WTC11 (cell line): Measurements from ENCODE around the gene SLC25A39. TPM values are rescaled to one million over a fixed set of nuclear protein-coding genes. Genes with fewer than 3 reads are reported as not detected.

Experiments
- ATAC-seq: fragments of 200-7000 bp; cut with Tn5 transposase; 2 replicates; pipeline ENCODE4 v1.10.0; 2021; ENCODE audit warnings: mild to moderate bottlenecking, moderate library complexity
- CTCF ChIA-PET: fragments of 300-600 bp; sonication (Branson Sonifier 250); formaldehyde crosslinking; loops from one replicate; lab custom pipeline; 2021; ENCODE audit warnings: antibody characterized with exemption; lab: Charles Lee
- POLR2A ChIA-PET: fragments of 350-600 bp; sonication (Branson Sonifier 250); formaldehyde crosslinking; loops from one replicate; lab custom pipeline; 2021; ENCODE audit warnings: antibody characterized with exemption; lab: Charles Lee
- DNase-seq: peaks from one replicate; pipeline ENCODE4 v3.0.0; 2021; ENCODE audit warnings: low spot score
- H3K27ac Mint-ChIP-seq: 2 replicates; pipeline ENCODE4 v1.8.0; 2021; ENCODE audit warnings: mixed read lengths
- H3K27me3 Mint-ChIP-seq: 2 replicates; pipeline ENCODE4 v1.8.0; 2021; ENCODE audit warnings: low read depth, mild to moderate bottlenecking, moderate library complexity, mixed read lengths
- H3K36me3 Mint-ChIP-seq: 2 replicates; pipeline ENCODE4 v1.8.0; 2021; ENCODE audit warnings: mixed read lengths
- H3K4me1 Mint-ChIP-seq: 2 replicates; pipeline ENCODE4 v1.8.0; 2022; ENCODE audit warnings: mixed read lengths
- H3K4me3 Mint-ChIP-seq: 2 replicates; pipeline ENCODE4 v1.8.0; 2021; ENCODE audit warnings: mild to moderate bottlenecking, moderate library complexity, mixed read lengths
- H3K9me3 Mint-ChIP-seq: 2 replicates; pipeline ENCODE4 v1.8.0; 2021; ENCODE audit warnings: mixed read lengths
- AR ChIP-seq: fragments of 250-450 bp; sonication (Bioruptor Pico); IDR thresholded peaks from 2 replicates; pipeline ENCODE4 v1.9.0; 2021; ENCODE audit warnings: mild to moderate bottlenecking
- CREB1 ChIP-seq: sonication (generic); formaldehyde crosslinking; IDR thresholded peaks from 2 replicates; pipeline ENCODE4 v1.8.0; 2023; ENCODE audit warnings: mild to moderate bottlenecking, missing genetic modification reagents
- ELF4 ChIP-seq: sonication (generic); formaldehyde crosslinking; IDR thresholded peaks from 2 replicates; pipeline ENCODE4 v1.8.1; 2022; ENCODE audit warnings: low read depth, mild to moderate bottlenecking, moderate library complexity, missing genetic modification reagents
- FOXP4 ChIP-seq: sonication (generic); formaldehyde crosslinking; IDR thresholded peaks from 2 replicates; pipeline ENCODE4 v1.8.0; 2022; ENCODE audit warnings: mild to moderate bottlenecking, missing genetic modification reagents
- GTF2I ChIP-seq: fragments of 250-450 bp; sonication (Bioruptor Pico); conservative IDR thresholded peaks from 2 replicates; pipeline ENCODE4 v1.4.0; 2021; ENCODE audit warnings: mild to moderate bottlenecking
- NFYB ChIP-seq: sonication (generic); formaldehyde crosslinking; conservative IDR thresholded peaks from 2 replicates; pipeline ENCODE4 v1.8.0; 2022; ENCODE audit warnings: low read depth, missing genetic modification reagents
- NR1H2 ChIP-seq: sonication (generic); formaldehyde crosslinking; IDR thresholded peaks from 2 replicates; pipeline ENCODE4 v1.9.0; 2021; ENCODE audit warnings: mild to moderate bottlenecking, moderate library complexity, missing genetic modification reagents
- NR3C1 ChIP-seq: sonication (generic); formaldehyde crosslinking; conservative IDR thresholded peaks from 2 replicates; pipeline ENCODE4 v1.8.1; 2023; ENCODE audit warnings: low read depth, mild to moderate bottlenecking, missing genetic modification reagents
- STAT6 ChIP-seq: sonication (generic); formaldehyde crosslinking; conservative IDR thresholded peaks from 2 replicates; pipeline ENCODE4 v1.8.1; 2023; ENCODE audit warnings: mild to moderate bottlenecking, low read depth, missing genetic modification reagents, moderate library complexity
- USF2 ChIP-seq: sonication (generic); formaldehyde crosslinking; IDR thresholded peaks from 2 replicates; pipeline ENCODE4 v1.8.1; 2023; ENCODE audit warnings: mild to moderate bottlenecking, missing genetic modification reagents, moderate library complexity
- ZNF138 ChIP-seq: sonication (generic); formaldehyde crosslinking; conservative IDR thresholded peaks from 2 replicates; pipeline ENCODE4 v1.8.1; 2022; ENCODE audit warnings: mild to moderate bottlenecking, moderate library complexity, missing genetic modification reagents
- ZNF317 ChIP-seq: sonication (generic); formaldehyde crosslinking; IDR thresholded peaks from 2 replicates; pipeline ENCODE4 v1.8.1; 2023; ENCODE audit warnings: low read depth, mild to moderate bottlenecking, moderate library complexity, missing genetic modification reagents, borderline replicate concordance
- ZNF423 ChIP-seq: fragments of 250-450 bp; sonication (Bioruptor Pico); IDR thresholded peaks from 2 replicates; pipeline ENCODE4 v2.1.2; 2022; ENCODE audit warnings: mild to moderate bottlenecking, moderate library complexity
- ZNF532 ChIP-seq: fragments of 250-450 bp; sonication (Bioruptor Pico); IDR thresholded peaks from 2 replicates; pipeline ENCODE4 v1.9.0; 2021; ENCODE audit warnings: mild to moderate bottlenecking, borderline replicate concordance
- ZNF671 ChIP-seq: fragments of 250-450 bp; sonication (Bioruptor Pico); IDR thresholded peaks from 2 replicates; pipeline ENCODE4 v1.8.0; 2021; ENCODE audit warnings: mild to moderate bottlenecking
- total RNA-seq: library from RNA; stranded (reverse); gene quantifications from 3 replicates; pipeline ENCODE4 v1.2.3, GENCODE V29; 2021
- TF ChIP-seq, protein P1 (sequence below): sonication (generic); formaldehyde crosslinking; IDR thresholded peaks from 2 replicates; pipeline ENCODE4 v1.8.1; 2023; ENCODE audit warnings: mild to moderate bottlenecking, moderate library complexity, missing genetic modification reagents

SLC25A39 gene
- total RNA-seq, 1 experiment from 2014 or later = 271 TPM

GRCh38 chr17:44279346-44279665, 45.3 kb downstream of the SLC25A39 start (continued):
- TF ChIP-seq NR3C1 (no peak), CREB1 (CRISPR knock-in tag) (no peak), ZNF423 (CRISPR knock-in tag) (no peak), ZNF532 (CRISPR knock-in tag) (no peak), ZNF671 (CRISPR knock-in tag) (no peak), ELF4 (no peak)

- ChIA-PET POLR2A (interaction anchor here (0.5 kb wide), 1 partner anchor 32 kb away, joined by 3 read pairs; no protein-coding TSS in a partner anchor), CTCF (no interaction called here)
- no peaks in the 10 kb centered on the region for H3K36me3 Mint-ChIP-seq
- H3K9me3 Mint-ChIP-seq = no peaks in the 10 kb centered on the region
- DNase-seq = no peak
- H3K27ac Mint-ChIP-seq = no peak overlapping the region
- H3K4me1 Mint-ChIP-seq = peaks cover 31% of the 10 kb centered on the region
- no peak for ATAC-seq
- H3K27me3 Mint-ChIP-seq = no peaks in the 10 kb centered on the region; the same call in 1 of the 2 replicates
- TF ChIP-seq ZNF317 (CRISPR knock-in tag) (no peak), ZNF138 (CRISPR knock-in tag) (no peak), NFYB (CRISPR knock-in tag) (no peak), NR1H2 (CRISPR knock-in tag) (no peak), FOXP4 (CRISPR knock-in tag) (no peak), USF2 (CRISPR knock-in tag) (no peak), GTF2I (CRISPR knock-in tag) (no peak), STAT6 (CRISPR knock-in tag) (no peak), AR (no peak)
- TF ChIP-seq, protein P1, sequence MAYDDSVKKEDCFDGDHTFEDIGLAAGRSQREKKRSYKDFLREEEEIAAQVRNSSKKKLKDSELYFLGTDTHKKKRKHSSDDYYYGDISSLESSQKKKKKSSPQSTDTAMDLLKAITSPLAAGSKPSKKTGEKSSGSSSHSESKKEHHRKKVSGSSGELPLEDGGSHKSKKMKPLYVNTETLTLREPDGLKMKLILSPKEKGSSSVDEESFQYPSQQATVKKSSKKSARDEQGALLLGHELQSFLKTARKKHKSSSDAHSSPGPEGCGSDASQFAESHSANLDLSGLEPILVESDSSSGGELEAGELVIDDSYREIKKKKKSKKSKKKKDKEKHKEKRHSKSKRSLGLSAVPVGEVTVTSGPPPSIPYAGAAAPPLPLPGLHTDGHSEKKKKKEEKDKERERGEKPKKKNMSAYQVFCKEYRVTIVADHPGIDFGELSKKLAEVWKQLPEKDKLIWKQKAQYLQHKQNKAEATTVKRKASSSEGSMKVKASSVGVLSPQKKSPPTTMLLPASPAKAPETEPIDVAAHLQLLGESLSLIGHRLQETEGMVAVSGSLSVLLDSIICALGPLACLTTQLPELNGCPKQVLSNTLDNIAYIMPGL (CRISPR knock-in tag) = no peak
- H3K4me3 Mint-ChIP-seq = no peak overlapping the region
These were observed 46.6 kb downstream of the SLC25A39 start for GRCh38 chr17:44277976-44278375.
